Subcutaneous abdominal adipose tissue (tissue), 5 donors: Measurements from ENCODE around the gene NCCRP1.
"Not testable (repeated sequence)": the region's sequence is repeated elsewhere in the genome, so short reads cannot be mapped to it uniquely, and the experiment has no call there.

ENCODE experiments used
- H3K27ac ChIP-seq: one replicate; pipeline ENCODE4 v1.7.0; 2013; ENCODE audit warnings: low read depth, mild to moderate bottlenecking, inconsistent platforms, low read length, moderate library complexity
- H3K27me3 ChIP-seq, 5 donors: one replicate each; pipeline ENCODE4 v1.7.0; 2013; ENCODE audit warnings: low read length in 5 of 5, inconsistent platforms in 1 of 5; ENCODE audit not compliant: control insufficient read depth in 5 of 5, insufficient read depth in 4 of 5
- H3K36me3 ChIP-seq, 5 donors: one replicate each; pipeline ENCODE4 v1.7.0; 2013; ENCODE audit warnings: low read length in 5 of 5; ENCODE audit not compliant: control insufficient read depth in 5 of 5, insufficient read depth in 5 of 5
- H3K4me1 ChIP-seq, 5 donors: one replicate each; pipeline ENCODE4 v1.7.0; 2013; ENCODE audit warnings: low read length in 5 of 5, mild to moderate bottlenecking in 3 of 5, moderate library complexity in 1 of 5; ENCODE audit not compliant: control insufficient read depth in 5 of 5, insufficient read depth in 5 of 5
- H3K4me3 ChIP-seq, 5 donors: one replicate each; pipeline ENCODE4 v1.7.0; 2013; ENCODE audit warnings: low read length in 5 of 5, low read depth in 1 of 5
- H3K9ac ChIP-seq, 5 donors: one replicate each; pipeline ENCODE4 v1.7.0; 2013; ENCODE audit warnings: low read length in 5 of 5, mild to moderate bottlenecking in 4 of 5, moderate library complexity in 3 of 5
- H3K9me3 ChIP-seq, 5 donors: one replicate each; pipeline ENCODE4 v1.7.0; 2013; ENCODE audit warnings: low read length in 5 of 5; ENCODE audit not compliant: control insufficient read depth in 5 of 5
- donor health status: healthy.
- donor health status: healthy.
- donor health status: healthy.
- donor health status: healthy.
- donor health status: healthy.

NCCRP1 gene

DNA sequence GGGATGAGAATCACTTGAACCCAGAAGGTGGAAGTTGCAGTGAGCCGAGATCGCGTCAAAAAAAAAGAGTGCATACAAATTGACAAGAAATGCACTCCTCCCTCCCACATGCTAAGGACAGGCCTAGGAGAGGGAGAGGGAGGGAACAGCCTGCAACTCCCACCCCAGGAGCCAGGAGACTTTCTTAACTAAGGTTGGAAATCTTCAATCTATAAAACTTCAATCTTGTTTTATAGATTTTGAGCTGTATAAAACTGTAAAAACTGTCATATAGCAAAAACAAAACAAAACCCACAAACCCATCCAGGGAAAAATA is 8.6 kb downstream of the NCCRP1 start:
- no peaks in the 10 kb centered on the region for H3K36me3 ChIP-seq
- H3K4me3 ChIP-seq, result no peak overlapping the region
- H3K27ac ChIP-seq, result no peak overlapping the region
- no peak overlapping the region for H3K9ac ChIP-seq
- H3K27me3 ChIP-seq, result peaks cover 12 to 46% (median 38%) of the 10 kb centered on the region in 5 donors
- no peaks in the 10 kb centered on the region for H3K9me3 ChIP-seq
- H3K4me1 ChIP-seq, result no peaks in the 10 kb centered on the region

DNA sequence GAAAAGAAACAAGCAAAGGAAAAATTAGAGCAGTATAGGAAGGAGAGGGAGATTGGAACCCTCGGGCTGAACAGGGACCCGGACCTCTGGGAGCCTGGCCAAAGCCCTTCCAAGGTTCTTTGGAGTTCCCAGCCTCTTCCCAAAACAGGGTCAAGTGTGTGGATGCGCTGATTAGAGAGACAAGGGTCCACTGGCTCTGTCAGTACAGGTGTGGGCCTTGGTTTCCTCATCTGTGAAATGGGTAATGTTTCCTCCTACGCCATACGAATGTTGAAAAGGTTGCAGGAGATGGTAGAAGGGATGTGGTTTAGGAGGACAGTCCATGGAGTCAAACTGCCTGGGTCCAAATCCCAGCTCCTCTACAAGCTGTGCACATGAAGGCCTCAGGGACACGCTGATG is 9.4 kb downstream of the NCCRP1 start:
- Histone ChIP-seq H3K4me1 (no peaks in the 10 kb centered on the region), H3K27me3 (peaks cover 5 to 38% (median 31%) of the 10 kb centered on the region in 5 donors), H3K4me3 (no peak overlapping the region), H3K36me3 (no peaks in the 10 kb centered on the region), H3K9ac (no peak overlapping the region), H3K9me3 (no peaks in the 10 kb centered on the region), H3K27ac (no peak overlapping the region)

DNA sequence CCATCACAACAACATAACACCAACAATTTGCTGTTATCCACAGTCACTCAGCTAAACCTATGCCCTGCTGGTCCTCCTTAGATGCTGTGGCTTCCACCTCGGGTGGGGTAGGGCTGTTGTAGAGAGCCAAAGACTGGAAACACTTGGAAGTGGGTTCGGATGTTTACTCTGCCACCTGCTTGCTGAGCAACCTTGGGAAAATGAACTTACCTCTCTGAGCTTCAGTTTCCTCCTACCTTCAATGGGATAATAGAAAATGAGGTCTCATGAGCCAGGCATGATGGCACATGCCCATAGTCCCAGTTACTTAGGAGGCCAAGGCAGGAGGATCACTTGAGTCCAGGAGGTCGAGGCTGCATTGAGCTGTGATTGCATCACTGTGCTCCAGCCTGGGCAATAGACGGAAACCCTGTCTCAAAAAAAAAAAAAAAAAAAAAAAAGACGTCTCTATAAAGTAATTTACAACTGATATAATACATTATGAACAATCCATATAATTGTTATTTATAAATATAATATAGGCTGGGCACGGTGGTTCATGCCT is 10.6 kb downstream of the NCCRP1 start:
- H3K27me3 ChIP-seq, result peaks cover 5 to 30% (median 26%) of the 10 kb centered on the region in 5 donors
- H3K9me3 ChIP-seq, result no peaks in the 10 kb centered on the region
- no peaks in the 10 kb centered on the region for H3K4me1 ChIP-seq
- no peak overlapping the region for H3K9ac ChIP-seq
- H3K36me3 ChIP-seq, result no peaks in the 10 kb centered on the region
- H3K27ac ChIP-seq, result no peak overlapping the region
- no peak overlapping the region for H3K4me3 ChIP-seq

DNA sequence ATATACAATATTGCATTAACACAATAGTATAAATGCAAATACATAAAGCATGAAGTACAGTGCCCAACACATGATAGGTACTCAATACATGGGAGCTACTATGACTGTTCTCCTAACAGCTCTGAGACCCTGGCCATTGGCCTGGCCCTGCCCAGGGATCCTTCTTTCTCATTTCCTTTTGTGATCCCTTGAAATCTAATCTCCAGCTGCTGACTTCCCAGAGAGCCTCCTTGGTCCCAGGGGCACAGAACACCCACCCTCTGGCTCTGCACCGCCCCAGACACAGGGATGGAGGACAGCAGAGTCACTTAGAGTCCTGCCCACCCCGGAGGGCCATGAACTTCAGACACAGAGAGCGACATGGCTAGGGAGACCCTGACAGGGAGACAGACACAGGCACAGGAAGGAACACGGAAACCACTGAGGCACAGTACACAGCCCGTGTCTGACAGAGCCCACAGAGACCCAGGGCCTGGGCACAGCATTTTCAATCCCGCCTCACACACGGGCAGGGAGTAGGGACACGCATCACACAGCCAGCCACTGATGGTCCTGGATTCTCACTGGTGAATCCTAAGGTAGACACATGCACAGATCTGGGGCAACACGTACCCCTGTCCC is 11.5 kb downstream of the NCCRP1 start:
- Histone ChIP-seq H3K27ac (no peak overlapping the region), H3K27me3 (peaks cover 5 to 20% (median 17%) of the 10 kb centered on the region in 5 donors), H3K4me3 (no peak overlapping the region), H3K36me3 (no peaks in the 10 kb centered on the region), H3K9me3 (no peaks in the 10 kb centered on the region), H3K9ac (no peak overlapping the region), H3K4me1 (no peaks in the 10 kb centered on the region)

DNA sequence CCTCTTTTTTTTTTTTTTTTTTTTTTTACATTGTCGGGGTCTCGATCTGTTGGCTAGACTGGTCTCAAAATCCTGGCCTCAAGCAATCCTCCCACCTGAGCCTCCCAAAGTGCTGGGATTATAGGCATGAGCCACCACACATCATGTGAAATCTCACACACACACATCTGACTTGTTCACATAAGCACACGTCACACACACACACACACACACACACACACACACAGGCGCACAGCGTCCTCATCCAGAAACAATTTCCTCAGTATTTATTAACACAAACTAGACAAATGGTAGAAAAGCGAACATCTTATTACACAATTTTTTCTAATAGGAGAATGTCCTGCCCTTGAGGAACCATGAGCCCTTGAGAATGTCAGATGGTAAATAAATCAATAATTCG is 12.4 kb downstream of the NCCRP1 start:
- H3K4me3 ChIP-seq, result no peak overlapping the region

DNA sequence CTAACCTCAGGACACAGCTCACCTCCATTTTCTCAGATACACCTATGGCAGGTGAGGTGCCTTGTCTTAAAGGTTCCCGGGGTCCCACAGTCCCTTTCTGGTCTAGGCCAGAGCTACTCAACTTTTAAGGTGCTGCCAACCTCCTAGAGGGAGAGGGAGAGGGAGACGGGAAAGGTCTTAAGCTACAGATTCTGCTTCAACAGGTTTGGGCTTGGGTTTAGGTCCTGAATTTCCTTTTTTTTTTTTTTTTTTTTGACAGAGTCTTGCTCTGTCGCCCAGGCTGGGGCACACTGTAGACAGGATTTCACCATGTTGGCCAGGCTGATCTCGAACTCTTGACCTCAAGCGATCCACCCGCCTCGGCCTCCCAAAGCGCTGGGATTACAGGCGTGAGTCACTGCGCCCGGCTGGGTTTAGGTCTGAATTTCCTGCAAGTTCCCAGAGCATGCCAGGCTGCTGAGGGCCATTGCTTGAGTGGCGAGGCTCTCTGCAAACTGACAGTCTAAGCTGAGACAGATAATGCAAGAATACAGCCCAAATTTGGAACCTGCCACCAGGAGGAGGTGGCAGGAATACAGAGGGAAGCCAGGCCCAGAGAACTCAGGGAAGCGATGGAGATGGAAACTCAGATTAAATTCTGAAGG is 15.1 kb downstream of the NCCRP1 start:
- Histone ChIP-seq H3K36me3 (no peaks in the 10 kb centered on the region), H3K4me3 (no peak overlapping the region), H3K27me3 (peaks cover 0 to 9% (median 6%) of the 10 kb centered on the region in 5 donors), H3K9ac (no peak overlapping the region), H3K4me1 (no peaks in the 10 kb centered on the region), H3K9me3 (peaks cover 0 to 7% (median 6%) of the 10 kb centered on the region in 5 donors), H3K27ac (no peak overlapping the region)

More for the DNA sequence above, 12.4 kb downstream of the NCCRP1 start:
- Histone ChIP-seq H3K9me3 (no peaks in the 10 kb centered on the region), H3K36me3 (no peaks in the 10 kb centered on the region), H3K27me3 (peaks cover 0 to 11% (median 9%) of the 10 kb centered on the region in 5 donors), H3K9ac (no peak overlapping the region), H3K27ac (no peak overlapping the region), H3K4me1 (no peaks in the 10 kb centered on the region)

DNA sequence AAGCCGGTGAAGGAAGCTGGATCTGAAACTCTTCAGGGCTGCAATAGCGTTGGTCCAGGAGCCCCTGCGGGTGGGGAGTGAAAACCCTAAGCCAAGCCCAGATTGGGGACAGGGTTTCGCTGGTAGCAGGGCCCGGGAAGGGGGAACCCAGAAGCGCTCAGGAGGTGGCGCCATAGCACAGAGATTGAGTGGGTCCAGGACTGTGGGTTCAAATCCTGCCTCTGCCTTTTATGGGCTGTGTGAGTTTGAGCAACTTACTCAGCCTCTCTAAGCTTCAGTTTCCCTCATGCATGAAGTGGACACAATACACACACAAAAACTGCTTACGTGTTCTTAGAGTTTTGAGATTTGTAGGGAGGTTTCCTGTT is 15.6 kb downstream of the NCCRP1 start:
- peaks cover 0 to 7% (median 6%) of the 10 kb centered on the region in 5 donors for H3K9me3 ChIP-seq
- no peak overlapping the region for H3K27ac ChIP-seq
- H3K4me3 ChIP-seq, result no peak overlapping the region
- no peaks in the 10 kb centered on the region for H3K36me3 ChIP-seq
- no peak overlapping the region for H3K9ac ChIP-seq
- no peaks in the 10 kb centered on the region for H3K4me1 ChIP-seq
- peaks cover 0 to 8% (median 6%) of the 10 kb centered on the region in 5 donors for H3K27me3 ChIP-seq

DNA sequence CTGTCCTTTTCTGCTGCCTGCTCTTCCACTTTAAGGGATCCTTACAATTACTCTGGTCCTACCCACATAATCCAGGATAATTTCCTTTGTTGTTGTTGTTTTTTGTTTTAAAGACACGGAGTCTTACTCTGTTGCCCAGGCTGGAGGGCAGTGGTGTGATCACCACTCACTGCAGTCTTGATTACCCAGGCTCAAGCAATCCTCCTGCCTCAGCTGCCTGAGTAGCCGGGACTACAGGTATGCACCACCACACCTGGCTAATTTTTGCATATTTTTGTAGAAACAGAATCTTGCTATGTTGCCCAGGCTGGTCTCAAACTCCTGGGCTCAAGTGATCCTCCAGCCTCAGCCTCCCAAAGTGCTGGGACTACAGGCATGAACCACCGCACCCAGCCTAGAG is 18.6 kb downstream of the NCCRP1 start:
- H3K27ac ChIP-seq, H3K9me3 ChIP-seq, H3K36me3 ChIP-seq, H3K4me3 ChIP-seq, H3K27me3 ChIP-seq, H3K9ac ChIP-seq, H3K4me1 ChIP-seq: not testable (repeated sequence)

DNA sequence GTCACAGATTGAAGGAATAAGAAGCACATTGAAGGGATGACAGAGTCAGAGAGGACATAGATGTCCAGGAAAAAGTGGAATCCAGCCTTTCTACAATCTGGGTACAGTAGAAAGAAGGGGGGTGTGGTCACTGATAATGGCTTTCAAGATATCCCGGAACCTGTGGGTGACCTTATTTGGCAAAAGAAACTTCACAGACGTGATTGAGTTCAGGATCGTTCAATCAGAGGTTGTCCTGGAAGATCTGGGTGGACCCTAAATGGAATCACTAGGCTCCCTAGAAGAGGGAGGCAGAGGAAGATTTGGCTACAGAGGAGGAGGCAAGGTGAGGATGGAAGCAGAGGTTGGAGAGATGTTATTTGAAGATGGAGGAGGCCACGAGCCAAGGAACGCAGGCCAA is 20.3 kb downstream of the NCCRP1 start:
- Histone ChIP-seq H3K36me3 (no peaks in the 10 kb centered on the region), H3K4me1 (peaks cover 0 to 4% (median 0%) of the 10 kb centered on the region in 5 donors), H3K27me3 (peaks cover 0 to 4% (median 2%) of the 10 kb centered on the region in 5 donors), H3K4me3 (no peak overlapping the region), H3K9ac (no peak overlapping the region), H3K27ac (no peak overlapping the region), H3K9me3 (peaks cover 0 to 7% (median 6%) of the 10 kb centered on the region in 5 donors)

DNA sequence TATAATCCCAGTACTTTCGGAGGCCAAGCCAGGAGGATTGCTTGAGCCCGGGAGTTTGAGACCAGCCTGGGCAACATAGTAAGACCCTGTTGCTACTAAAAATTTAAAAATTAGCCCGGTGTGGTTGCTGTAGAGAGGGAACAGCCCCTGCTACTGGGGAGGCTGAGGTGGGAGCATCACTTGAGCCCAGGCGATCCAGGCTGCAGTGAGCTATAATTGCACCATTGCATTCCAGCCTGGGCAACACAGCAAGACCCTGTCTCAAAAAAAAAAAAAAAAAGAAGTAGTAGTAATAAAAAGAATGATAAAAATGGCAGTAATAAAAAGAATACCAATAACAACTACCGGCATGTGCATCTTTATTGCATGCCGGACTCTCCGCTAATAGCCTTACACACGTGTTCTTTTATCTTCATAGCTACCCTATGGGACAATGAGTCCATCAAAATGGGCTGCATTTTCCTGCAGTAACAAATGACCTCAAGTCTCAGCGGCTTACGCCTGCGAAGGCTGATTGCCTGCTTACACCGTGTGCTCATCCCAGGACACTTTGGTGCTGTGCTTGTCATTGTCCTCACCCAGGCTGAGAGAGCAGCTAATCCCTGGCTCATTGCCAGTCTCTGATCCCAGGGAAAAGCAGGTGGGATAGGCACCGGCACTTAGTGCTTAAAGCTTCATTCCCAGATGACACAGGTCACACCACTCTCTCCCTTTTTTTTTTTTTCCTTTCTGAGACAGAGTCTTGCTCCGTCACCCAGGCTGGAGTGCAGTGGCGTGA is 21.7 kb downstream of the NCCRP1 start:
- H3K9ac ChIP-seq, result no peak overlapping the region
- no peak overlapping the region for H3K27ac ChIP-seq
- no peak overlapping the region for H3K4me3 ChIP-seq
- peaks cover 0 to 7% (median 6%) of the 10 kb centered on the region in 5 donors for H3K9me3 ChIP-seq
- peaks cover 0 to 4% (median 0%) of the 10 kb centered on the region in 5 donors for H3K4me1 ChIP-seq
- no peaks in the 10 kb centered on the region for H3K36me3 ChIP-seq
- peaks cover 0 to 4% (median 2%) of the 10 kb centered on the region in 5 donors for H3K27me3 ChIP-seq
